HepG2 (cell line): ENCODE results near the gene NHERF2. TPM values are rescaled to one million over a fixed set of nuclear protein-coding genes. Genes with fewer than 3 reads are reported as not detected.
A peak's percentile ranks its signal among the peaks of the same experiment; 100 is the strongest.

ENCODE experiments used
- AHR ChIP-seq: IDR thresholded peaks from 2 replicates; pipeline ENCODE4 v1.6.1; 2018; ENCODE audit warnings: missing genetic modification reagents, missing compliant biosample characterization
- FOXA1 ChIP-seq, 2 experiments: fragments of 450-650 bp in 1 of 2; sonication (generic) in 1 of 2; formaldehyde crosslinking in 1 of 2; IDR thresholded peaks; 2 replicates each; pipeline versions ENCODE4 v1.4.0 to v1.6.1; 2016 to 2020; ENCODE audit warnings: missing genetic modification reagents in 1 of 2
- GABPA ChIP-seq, 2 experiments: IDR thresholded peaks; 2 replicates each; pipeline ENCODE4 v1.6.1; 2011 to 2016; ENCODE audit warnings: low read depth in 2 of 2, low read length in 1 of 2, missing biosample characterization in 1 of 2, missing genetic modification characterization in 1 of 2
- GTF2F1 ChIP-seq: fragments of 150-350 bp; IDR thresholded peaks from 2 replicates; pipeline ENCODE4 v1.6.1; 2014; ENCODE audit warnings: low read length
- JARID2 ChIP-seq: sonication (generic); formaldehyde crosslinking; IDR thresholded peaks from 2 replicates; pipeline ENCODE4 v1.8.1; 2023; ENCODE audit warnings: missing genetic modification reagents, inconsistent platforms; ENCODE audit not compliant: insufficient replicate concordance
- KDM6A ChIP-seq: IDR thresholded peaks from 2 replicates; pipeline ENCODE4 v1.6.1; 2016; ENCODE audit warnings: low read depth
- KLF15 ChIP-seq: sonication (generic); formaldehyde crosslinking; IDR thresholded peaks from 2 replicates; pipeline ENCODE4 v1.8.1; 2023; ENCODE audit warnings: borderline replicate concordance, mild to moderate bottlenecking, inconsistent platforms, missing genetic modification reagents, mixed read lengths
- MAFF ChIP-seq: IDR thresholded peaks from 2 replicates; pipeline ENCODE4 v1.6.1; 2011; ENCODE audit warnings: low read depth, low read length, improper control_type of control experiment
- NPAS2 ChIP-seq: sonication (generic); formaldehyde crosslinking; IDR thresholded peaks from 2 replicates; pipeline ENCODE4 v1.8.0; 2022; ENCODE audit warnings: mild to moderate bottlenecking, missing genetic modification reagents, borderline replicate concordance
- RBFOX2 ChIP-seq: fragments of 200-400 bp; formaldehyde crosslinking; IDR thresholded peaks from 2 replicates; pipeline ENCODE4 v1.6.1; 2017; ENCODE audit warnings: low read depth, mild to moderate bottlenecking, low read length
- RXRA ChIP-seq: sonication (generic); formaldehyde crosslinking; IDR thresholded peaks from 2 replicates; pipeline ENCODE4 v1.5.1; 2020; ENCODE audit warnings: missing genetic modification reagents
- SATB2 ChIP-seq: sonication (generic); formaldehyde crosslinking; IDR thresholded peaks from 2 replicates; pipeline ENCODE4 v1.5.0; 2020; ENCODE audit warnings: missing genetic modification reagents
- TEAD2 ChIP-seq: sonication (generic); formaldehyde crosslinking; IDR thresholded peaks from 2 replicates; pipeline ENCODE4 v1.9.0; 2021; ENCODE audit warnings: missing genetic modification reagents
- ZFP82 ChIP-seq: sonication (generic); formaldehyde crosslinking; IDR thresholded peaks from 2 replicates; pipeline ENCODE4 v1.5.1; 2020; ENCODE audit warnings: mild to moderate bottlenecking, missing genetic modification reagents, borderline replicate concordance
- ZNF263 ChIP-seq: sonication (generic); formaldehyde crosslinking; IDR thresholded peaks from 2 replicates; pipeline ENCODE4 v1.4.0; 2020; ENCODE audit warnings: missing genetic modification reagents
- ZNF34 ChIP-seq: sonication (generic); formaldehyde crosslinking; IDR thresholded peaks from 2 replicates; pipeline ENCODE4 v1.4.0; 2020; ENCODE audit warnings: mild to moderate bottlenecking, missing genetic modification reagents, borderline replicate concordance
- ZNF530 ChIP-seq: sonication (generic); formaldehyde crosslinking; IDR thresholded peaks from 2 replicates; pipeline ENCODE4 v1.5.0; 2020; ENCODE audit warnings: low read depth, mild to moderate bottlenecking, missing genetic modification reagents
- ZNF816 ChIP-seq: sonication (generic); formaldehyde crosslinking; IDR thresholded peaks from 2 replicates; pipeline ENCODE4 v1.8.0; 2022; ENCODE audit warnings: missing genetic modification reagents, mild to moderate bottlenecking, borderline replicate concordance
- ZSCAN20 ChIP-seq: sonication (generic); formaldehyde crosslinking; IDR thresholded peaks from 2 replicates; pipeline ENCODE4 v1.4.0; 2020; ENCODE audit warnings: missing genetic modification reagents, mild to moderate bottlenecking, borderline replicate concordance
- polyA plus RNA-seq, 8 experiments: library from polyadenylated mRNA; depleted of rRNA in 3 of 8; stranded (reverse) in 7 of 8; unstranded in 1 of 8; fragments of >200 nt; fragmentation: Illumina TruSeq in 4 of 8; extraction: Trizol in 4 of 8; gene quantifications; 2 replicates each; pipeline versions ENCODE4 v1.2.1 to v1.2.3, GENCODE V29; 2011 to 2016; ENCODE audit warnings: low read depth in 4 of 8, missing spikeins in 1 of 8, mixed read lengths in 1 of 8; ENCODE audit not compliant: insufficient read depth in 1 of 8
- total RNA-seq, 5 experiments: library from RNA; depleted of rRNA; stranded (reverse); fragments of >200 nt; fragmentation: Illumina TruSeq; extraction: Trizol; gene quantifications; 2 replicates each; pipeline ENCODE4 v1.2.3, GENCODE V29; 2016; ENCODE audit warnings: low read depth in 1 of 5
- TF ChIP-seq, protein P1 (sequence below), 2 experiments: sonication (generic) in 1 of 2; formaldehyde crosslinking in 1 of 2; IDR thresholded peaks; 2 replicates each; pipeline versions ENCODE4 v1.4.0 to v1.6.1; 2018 to 2020; ENCODE audit warnings: missing genetic modification reagents in 2 of 2, borderline replicate concordance in 1 of 2, low read depth in 1 of 2, mild to moderate bottlenecking in 1 of 2, missing biosample characterization in 1 of 2
- TF ChIP-seq, protein P2 (sequence below): IDR thresholded peaks from 2 replicates; pipeline ENCODE4 v1.4.0; 2020; ENCODE audit warnings: mild to moderate bottlenecking, missing genetic modification reagents
- TF ChIP-seq, protein P3 (sequence below): sonication (generic); formaldehyde crosslinking; conservative IDR thresholded peaks from 2 replicates; pipeline ENCODE4 v1.4.0; 2020; ENCODE audit warnings: missing genetic modification reagents

The NHERF2 gene
- total and polyA plus RNA-seq, 2 of the 13 experiments (the other 11 are each of a cell fraction or from before 2014, with no cell fraction given): 23.7 to 39.3 TPM

DNA sequence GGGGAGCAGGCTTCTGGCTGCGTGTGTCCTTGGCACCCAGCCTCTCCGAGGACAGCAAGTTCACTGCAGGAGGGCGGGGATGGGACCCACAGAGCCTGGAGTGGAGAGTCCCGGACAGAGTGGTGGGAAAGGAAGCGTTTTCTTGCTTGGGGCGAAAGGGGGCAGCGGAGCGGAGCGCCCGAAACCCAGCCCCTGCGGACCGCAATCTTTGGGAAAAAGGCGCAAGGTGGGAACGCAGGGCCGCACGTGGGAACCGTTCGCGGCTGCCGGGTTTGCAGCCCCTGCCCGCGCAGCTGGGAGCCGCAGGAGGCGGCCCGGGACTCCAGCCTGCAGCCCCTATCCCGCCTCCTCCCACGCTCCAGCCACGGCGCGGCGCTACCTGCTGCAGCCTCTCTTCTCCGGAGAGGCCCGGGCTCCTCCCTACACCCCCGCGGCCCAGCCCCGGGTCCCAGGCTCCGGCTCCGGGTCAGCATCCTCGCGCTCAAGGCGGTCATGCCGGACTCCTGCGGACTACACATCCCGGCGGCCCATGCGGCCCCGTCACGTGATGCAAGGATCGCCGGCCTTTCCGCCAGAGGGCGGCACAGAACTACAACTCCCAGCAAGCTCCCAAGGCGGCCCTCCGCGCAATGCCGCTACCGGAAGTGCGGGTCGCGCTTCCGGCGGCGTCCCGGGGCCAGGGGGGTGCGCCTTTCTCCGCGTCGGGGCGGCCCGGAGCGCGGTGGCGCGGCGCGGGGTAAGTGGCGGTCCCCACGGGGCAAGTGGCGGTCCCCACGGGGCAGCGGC is 20.8 kb downstream of the NHERF2 start, which contains the start of the genes NTHL1 and TSC2 (continued):
- TF ChIP-seq GABPA (IDR thresholded peaks at IDR 0.05; ENCODE audit: low read depth, low read length): peak; percentile 99
- TF ChIP-seq GABPA (CRISPR knock-in tag; IDR thresholded peaks at IDR 0.05; ENCODE audit: low read depth): peak; percentile 93
- TF ChIP-seq AHR: no peak
- no peak for TF ChIP-seq MAFF
- peak; percentile 42 for TF ChIP-seq RXRA
- TF ChIP-seq ZNF263 (CRISPR knock-in tag): peak; percentile 74; the same call in 1 of the 2 replicates
- TF ChIP-seq, protein P1, sequence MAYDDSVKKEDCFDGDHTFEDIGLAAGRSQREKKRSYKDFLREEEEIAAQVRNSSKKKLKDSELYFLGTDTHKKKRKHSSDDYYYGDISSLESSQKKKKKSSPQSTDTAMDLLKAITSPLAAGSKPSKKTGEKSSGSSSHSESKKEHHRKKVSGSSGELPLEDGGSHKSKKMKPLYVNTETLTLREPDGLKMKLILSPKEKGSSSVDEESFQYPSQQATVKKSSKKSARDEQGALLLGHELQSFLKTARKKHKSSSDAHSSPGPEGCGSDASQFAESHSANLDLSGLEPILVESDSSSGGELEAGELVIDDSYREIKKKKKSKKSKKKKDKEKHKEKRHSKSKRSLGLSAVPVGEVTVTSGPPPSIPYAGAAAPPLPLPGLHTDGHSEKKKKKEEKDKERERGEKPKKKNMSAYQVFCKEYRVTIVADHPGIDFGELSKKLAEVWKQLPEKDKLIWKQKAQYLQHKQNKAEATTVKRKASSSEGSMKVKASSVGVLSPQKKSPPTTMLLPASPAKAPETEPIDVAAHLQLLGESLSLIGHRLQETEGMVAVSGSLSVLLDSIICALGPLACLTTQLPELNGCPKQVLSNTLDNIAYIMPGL (CRISPR knock-in tag; IDR thresholded peaks at IDR 0.05; ENCODE audit: borderline replicate concordance in 1 of 2, low read depth in 1 of 2): peak; percentile 24 to 63; a peak in 3 of 4 replicates
- no peak; the same call in 1 of the 2 replicates for TF ChIP-seq SATB2 (CRISPR knock-in tag)
- TF ChIP-seq GTF2F1: no peak
- TF ChIP-seq ZSCAN20 (CRISPR knock-in tag): 0 out of 2 replicates have a peak, but pooled peaks have one; percentile 66
- peak; percentile 76; the same call in 1 of the 2 replicates for TF ChIP-seq ZNF816 (CRISPR knock-in tag)
- TF ChIP-seq KLF15 (CRISPR knock-in tag): no peak
- TF ChIP-seq JARID2 (CRISPR knock-in tag): no peak
- no peak for TF ChIP-seq KDM6A
- no peak for TF ChIP-seq ZNF530 (CRISPR knock-in tag)
- TF ChIP-seq RBFOX2: peak; percentile 85
- TF ChIP-seq NPAS2: no peak
- TF ChIP-seq, protein P2, sequence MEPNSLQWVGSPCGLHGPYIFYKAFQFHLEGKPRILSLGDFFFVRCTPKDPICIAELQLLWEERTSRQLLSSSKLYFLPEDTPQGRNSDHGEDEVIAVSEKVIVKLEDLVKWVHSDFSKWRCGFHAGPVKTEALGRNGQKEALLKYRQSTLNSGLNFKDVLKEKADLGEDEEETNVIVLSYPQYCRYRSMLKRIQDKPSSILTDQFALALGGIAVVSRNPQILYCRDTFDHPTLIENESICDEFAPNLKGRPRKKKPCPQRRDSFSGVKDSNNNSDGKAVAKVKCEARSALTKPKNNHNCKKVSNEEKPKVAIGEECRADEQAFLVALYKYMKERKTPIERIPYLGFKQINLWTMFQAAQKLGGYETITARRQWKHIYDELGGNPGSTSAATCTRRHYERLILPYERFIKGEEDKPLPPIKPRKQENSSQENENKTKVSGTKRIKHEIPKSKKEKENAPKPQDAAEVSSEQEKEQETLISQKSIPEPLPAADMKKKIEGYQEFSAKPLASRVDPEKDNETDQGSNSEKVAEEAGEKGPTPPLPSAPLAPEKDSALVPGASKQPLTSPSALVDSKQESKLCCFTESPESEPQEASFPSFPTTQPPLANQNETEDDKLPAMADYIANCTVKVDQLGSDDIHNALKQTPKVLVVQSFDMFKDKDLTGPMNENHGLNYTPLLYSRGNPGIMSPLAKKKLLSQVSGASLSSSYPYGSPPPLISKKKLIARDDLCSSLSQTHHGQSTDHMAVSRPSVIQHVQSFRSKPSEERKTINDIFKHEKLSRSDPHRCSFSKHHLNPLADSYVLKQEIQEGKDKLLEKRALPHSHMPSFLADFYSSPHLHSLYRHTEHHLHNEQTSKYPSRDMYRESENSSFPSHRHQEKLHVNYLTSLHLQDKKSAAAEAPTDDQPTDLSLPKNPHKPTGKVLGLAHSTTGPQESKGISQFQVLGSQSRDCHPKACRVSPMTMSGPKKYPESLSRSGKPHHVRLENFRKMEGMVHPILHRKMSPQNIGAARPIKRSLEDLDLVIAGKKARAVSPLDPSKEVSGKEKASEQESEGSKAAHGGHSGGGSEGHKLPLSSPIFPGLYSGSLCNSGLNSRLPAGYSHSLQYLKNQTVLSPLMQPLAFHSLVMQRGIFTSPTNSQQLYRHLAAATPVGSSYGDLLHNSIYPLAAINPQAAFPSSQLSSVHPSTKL (CRISPR knock-in tag): peak; percentile 3; the same call in 1 of the 2 replicates
- no peak for TF ChIP-seq FOXA1 (IDR thresholded peaks at IDR 0.05)
- no peak for TF ChIP-seq FOXA1 (CRISPR knock-in tag; IDR thresholded peaks at IDR 0.05)
- TF ChIP-seq, protein P3, sequence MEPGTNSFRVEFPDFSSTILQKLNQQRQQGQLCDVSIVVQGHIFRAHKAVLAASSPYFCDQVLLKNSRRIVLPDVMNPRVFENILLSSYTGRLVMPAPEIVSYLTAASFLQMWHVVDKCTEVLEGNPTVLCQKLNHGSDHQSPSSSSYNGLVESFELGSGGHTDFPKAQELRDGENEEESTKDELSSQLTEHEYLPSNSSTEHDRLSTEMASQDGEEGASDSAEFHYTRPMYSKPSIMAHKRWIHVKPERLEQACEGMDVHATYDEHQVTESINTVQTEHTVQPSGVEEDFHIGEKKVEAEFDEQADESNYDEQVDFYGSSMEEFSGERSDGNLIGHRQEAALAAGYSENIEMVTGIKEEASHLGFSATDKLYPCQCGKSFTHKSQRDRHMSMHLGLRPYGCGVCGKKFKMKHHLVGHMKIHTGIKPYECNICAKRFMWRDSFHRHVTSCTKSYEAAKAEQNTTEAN: no peak
- TF ChIP-seq ZFP82: no peak
- TF ChIP-seq ZNF34 (CRISPR knock-in tag): peak; percentile 76; the same call in 1 of the 2 replicates
- TF ChIP-seq TEAD2: no peak
